CD4-positive, alpha-beta T cell (primary cell): ENCODE measurements around the gene AMACR. TPM values are rescaled to one million over a fixed set of nuclear protein-coding genes. Genes with fewer than 3 reads are reported as not detected.

Source experiments
- ATAC-seq: fragments of 200-7000 bp; cut with Tn5 transposase; one replicate; pipeline ENCODE4 v1.10.0; 2022; ENCODE audit warnings: mild to moderate bottlenecking; ENCODE audit not compliant: poor library complexity
- CTCF ChIA-PET: fragments of 350-600 bp; sonication (Branson Sonifier 250); formaldehyde crosslinking; loops from one replicate; lab custom pipeline; 2021; ENCODE audit warnings: antibody characterized with exemption, inconsistent platforms; lab: Charles Lee
- POLR2A ChIA-PET: fragments of 350-600 bp; sonication (Branson Sonifier 250); formaldehyde crosslinking; loops from one replicate; lab custom pipeline; 2021; ENCODE audit warnings: antibody characterized with exemption, inconsistent platforms; lab: Charles Lee
- DNase-seq, 14 experiments: peaks; one replicate each; pipeline ENCODE4 v3.0.0-alpha.2; 2013 to 2020; ENCODE audit warnings: mixed read lengths in 2 of 14
- H3K27ac ChIP-seq, 2 donors: one replicate each; pipeline versions ENCODE4 v1.5.1 to v1.7.0; 2013; ENCODE audit warnings: low read length in 2 of 2, low read depth in 1 of 2, mild to moderate bottlenecking in 1 of 2
- H3K27me3 ChIP-seq, 2 experiments: 1 replicate in 1 of 2; 2 replicates in 1 of 2; pipeline versions ENCODE4 v1.6.1 to v1.7.0; 2013; ENCODE audit warnings: low read length in 2 of 2, control low read depth in 1 of 2, mild to moderate bottlenecking in 1 of 2, moderate library complexity in 1 of 2; ENCODE audit not compliant: insufficient read depth in 2 of 2, control insufficient read depth in 1 of 2
- H3K36me3 ChIP-seq: one replicate; pipeline ENCODE4 v1.6.1; 2013; ENCODE audit warnings: low read length, control low read depth; ENCODE audit not compliant: insufficient read depth
- H3K4me1 ChIP-seq: one replicate; pipeline ENCODE4 v1.6.1; 2013; ENCODE audit warnings: low read length, control low read depth; ENCODE audit not compliant: insufficient read depth
- H3K4me3 ChIP-seq: one replicate; pipeline ENCODE4 v1.5.1; 2013; ENCODE audit warnings: mild to moderate bottlenecking, low read length, moderate library complexity
- H3K9me3 ChIP-seq, 2 experiments: 1 replicate in 1 of 2; 2 replicates in 1 of 2; pipeline versions ENCODE4 v1.6.1 to v1.7.0; 2013; ENCODE audit warnings: low read length in 2 of 2, mild to moderate bottlenecking in 2 of 2, control low read depth in 1 of 2, moderate library complexity in 1 of 2; ENCODE audit not compliant: control insufficient read depth in 1 of 2, insufficient read depth in 1 of 2
- H3K27ac Mint-ChIP-seq: one replicate; pipeline ENCODE4 v1.8.0; 2020; ENCODE audit warnings: mixed read lengths
- H3K27me3 Mint-ChIP-seq: one replicate; pipeline ENCODE4 v1.8.0; 2021; ENCODE audit warnings: mixed read lengths
- H3K36me3 Mint-ChIP-seq: one replicate; pipeline ENCODE4 v1.8.0; 2021; ENCODE audit warnings: low read depth, mixed read lengths
- H3K4me1 Mint-ChIP-seq: one replicate; pipeline ENCODE4 v1.8.0; 2021; ENCODE audit warnings: low read depth, mixed read lengths
- H3K4me3 Mint-ChIP-seq: one replicate; pipeline ENCODE4 v1.8.0; 2020; ENCODE audit warnings: mild to moderate bottlenecking, mixed read lengths
- H3K9me3 Mint-ChIP-seq: one replicate; pipeline ENCODE4 v1.8.0; 2020; ENCODE audit warnings: mixed read lengths
- CTCF ChIP-seq: fragments of 200-600 bp; IDR thresholded peaks from one replicate; pipeline ENCODE4 v1.8.0; 2022; ENCODE audit warnings: antibody characterized with exemption, mild to moderate bottlenecking
- intact Hi-C, 2 experiments: fragments of 100-400 bp; cut with DNase I in 1 of 2; cut with micrococcal nuclease in 1 of 2; formaldehyde crosslinking; loops; one replicate each; pipeline versions ENCODE4 v1.15.1 to v1.9.0; 2023 to 2025; cut with DNase I, micrococcal nuclease
- total RNA-seq, 174 experiments: library from RNA in 2 of 174; stranded (reverse) in 2 of 174; gene quantifications; one replicate each; pipeline ENCODE4 v1.2.3 and lab custom pipeline; 2021 to 2026

Gene AMACR
- total RNA-seq, 2 experiments from 2014 or later: 1.3 to 1.4 TPM

GRCh38 chr5:34038390-34038789, 30.5 kb upstream of the AMACR start:
- H3K4me1 ChIP-seq: no peaks in the 10 kb centered on the region
- Mint-ChIP-seq H3K27ac (no peak overlapping the region), H3K36me3 (peaks cover 34% of the 10 kb centered on the region), H3K9me3 (no peaks in the 10 kb centered on the region), H3K4me1 (no peaks in the 10 kb centered on the region), H3K4me3 (no peak overlapping the region), H3K27me3 (no peaks in the 10 kb centered on the region)
- no peak for ATAC-seq
- intact Hi-C loops: no loop called here
- TF ChIP-seq CTCF: no peak
- peaks cover 14% of the 10 kb centered on the region for H3K36me3 ChIP-seq
- ChIA-PET CTCF (no interaction called here), POLR2A (no interaction called here)
- H3K9me3 ChIP-seq: no peaks in the 10 kb centered on the region
- no peak for DNase-seq
- no peak overlapping the region for H3K27ac ChIP-seq
- no peak overlapping the region for H3K4me3 ChIP-seq
- no peaks in the 10 kb centered on the region for H3K27me3 ChIP-seq

- DNase-seq (no peak), ATAC-seq (no peak)
- Mint-ChIP-seq H3K4me1 (no peaks in the 10 kb centered on the region), H3K4me3 (no peak overlapping the region), H3K27ac (no peak overlapping the region), H3K27me3 (no peaks in the 10 kb centered on the region), H3K9me3 (no peaks in the 10 kb centered on the region), H3K36me3 (peaks cover 39% of the 10 kb centered on the region)
- no peak for TF ChIP-seq CTCF
- H3K27ac ChIP-seq: no peak overlapping the region
- ChIA-PET CTCF (no interaction called here), POLR2A (no interaction called here)
- peaks cover 14% of the 10 kb centered on the region for H3K36me3 ChIP-seq
- H3K4me3 ChIP-seq: no peak overlapping the region
- intact Hi-C loops: no loop called here
- H3K9me3 ChIP-seq: no peaks in the 10 kb centered on the region
- H3K4me1 ChIP-seq: no peaks in the 10 kb centered on the region
- no peaks in the 10 kb centered on the region for H3K27me3 ChIP-seq
Measured at GRCh38 chr5:34037726-34038125, 29.9 kb upstream of the AMACR start.

- TF ChIP-seq CTCF: no peak
- Histone ChIP-seq H3K27ac (no peak overlapping the region), H3K9me3 (no peaks in the 10 kb centered on the region), H3K4me3 (no peak overlapping the region), H3K27me3 (no peaks in the 10 kb centered on the region), H3K4me1 (no peaks in the 10 kb centered on the region), H3K36me3 (peaks cover 14% of the 10 kb centered on the region)
- Mint-ChIP-seq H3K27ac (no peak overlapping the region), H3K4me3 (no peak overlapping the region), H3K9me3 (no peaks in the 10 kb centered on the region), H3K27me3 (no peaks in the 10 kb centered on the region), H3K4me1 (no peaks in the 10 kb centered on the region), H3K36me3 (peaks cover 43% of the 10 kb centered on the region)
- no peak for ATAC-seq
- ChIA-PET CTCF (interaction anchor here (1.3 kb wide), 1 partner anchor 38 kb away, joined by 3 read pairs; no protein-coding TSS in a partner anchor), POLR2A (no interaction called here)
- intact Hi-C loops: no loop called here
- DNase-seq: no peak
Measured at GRCh38 chr5:34035756-34036155, 27.9 kb upstream of the AMACR start.
